ENCODE measurements around the gene TOMM5.

TOMM5 gene

DNA sequence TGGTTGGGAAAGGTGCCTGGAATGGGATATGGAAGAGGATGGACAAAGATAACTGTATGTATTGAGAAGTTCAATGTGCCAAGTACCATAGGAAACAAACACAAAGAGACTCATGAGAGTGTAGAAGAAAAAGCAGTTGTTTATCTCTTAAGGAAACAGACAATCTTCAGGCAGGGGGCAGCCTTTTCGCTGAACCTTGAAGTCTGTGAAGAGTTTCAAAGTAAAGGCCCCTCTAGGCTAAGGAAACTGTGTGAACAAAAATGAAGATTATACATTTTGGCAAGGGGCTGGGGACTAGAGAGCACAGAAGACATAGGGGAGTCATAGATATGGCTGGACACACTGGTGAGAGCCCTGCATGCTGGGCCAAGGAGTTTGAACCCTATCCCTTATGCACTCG is 30.9 kb upstream of the TOMM5 start:
- no peak overlapping the region for H3K4me3 ChIP-seq (ENCODE audit: low read depth, low read length)
- DNase-seq (ENCODE audit: low read depth) = no peak
- TF ChIP-seq, protein P1, sequence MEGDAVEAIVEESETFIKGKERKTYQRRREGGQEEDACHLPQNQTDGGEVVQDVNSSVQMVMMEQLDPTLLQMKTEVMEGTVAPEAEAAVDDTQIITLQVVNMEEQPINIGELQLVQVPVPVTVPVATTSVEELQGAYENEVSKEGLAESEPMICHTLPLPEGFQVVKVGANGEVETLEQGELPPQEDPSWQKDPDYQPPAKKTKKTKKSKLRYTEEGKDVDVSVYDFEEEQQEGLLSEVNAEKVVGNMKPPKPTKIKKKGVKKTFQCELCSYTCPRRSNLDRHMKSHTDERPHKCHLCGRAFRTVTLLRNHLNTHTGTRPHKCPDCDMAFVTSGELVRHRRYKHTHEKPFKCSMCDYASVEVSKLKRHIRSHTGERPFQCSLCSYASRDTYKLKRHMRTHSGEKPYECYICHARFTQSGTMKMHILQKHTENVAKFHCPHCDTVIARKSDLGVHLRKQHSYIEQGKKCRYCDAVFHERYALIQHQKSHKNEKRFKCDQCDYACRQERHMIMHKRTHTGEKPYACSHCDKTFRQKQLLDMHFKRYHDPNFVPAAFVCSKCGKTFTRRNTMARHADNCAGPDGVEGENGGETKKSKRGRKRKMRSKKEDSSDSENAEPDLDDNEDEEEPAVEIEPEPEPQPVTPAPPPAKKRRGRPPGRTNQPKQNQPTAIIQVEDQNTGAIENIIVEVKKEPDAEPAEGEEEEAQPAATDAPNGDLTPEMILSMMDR (IDR thresholded peaks at IDR 0.05; ENCODE audit: low read depth, low read length, missing control alignments) = no peak
- in situ Hi-C loops (cut with HindIII; ENCODE audit: low sequenced_read_pairs) = loop anchor here (5.0 kb wide), 2 partner anchors 34 to 84 kb away; no protein-coding TSS in a partner anchor

DNA sequence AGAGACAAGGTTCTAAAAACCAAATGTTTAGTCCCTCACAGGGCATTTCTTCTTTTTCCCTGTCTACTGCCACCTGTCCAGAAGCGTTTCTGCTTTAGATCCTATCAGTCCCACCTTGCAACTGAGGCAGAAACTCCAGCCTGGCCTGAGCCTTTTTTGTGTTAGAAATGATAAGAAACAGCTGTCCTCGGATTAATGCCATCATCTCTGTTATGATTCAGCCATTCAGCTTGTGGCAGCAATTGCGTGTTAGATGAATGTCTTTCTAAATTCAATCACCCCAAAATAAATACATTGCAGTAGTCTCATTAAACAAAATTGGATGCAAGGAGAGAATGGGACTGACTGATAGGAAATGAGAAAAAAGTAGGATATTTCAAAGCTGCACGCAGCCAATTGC is 30.1 kb upstream of the TOMM5 start:
- in situ Hi-C loops (cut with HindIII; ENCODE audit: low sequenced_read_pairs) = loop anchor here (5.0 kb wide), 2 partner anchors 35 to 85 kb away; no protein-coding TSS in a partner anchor

DNA sequence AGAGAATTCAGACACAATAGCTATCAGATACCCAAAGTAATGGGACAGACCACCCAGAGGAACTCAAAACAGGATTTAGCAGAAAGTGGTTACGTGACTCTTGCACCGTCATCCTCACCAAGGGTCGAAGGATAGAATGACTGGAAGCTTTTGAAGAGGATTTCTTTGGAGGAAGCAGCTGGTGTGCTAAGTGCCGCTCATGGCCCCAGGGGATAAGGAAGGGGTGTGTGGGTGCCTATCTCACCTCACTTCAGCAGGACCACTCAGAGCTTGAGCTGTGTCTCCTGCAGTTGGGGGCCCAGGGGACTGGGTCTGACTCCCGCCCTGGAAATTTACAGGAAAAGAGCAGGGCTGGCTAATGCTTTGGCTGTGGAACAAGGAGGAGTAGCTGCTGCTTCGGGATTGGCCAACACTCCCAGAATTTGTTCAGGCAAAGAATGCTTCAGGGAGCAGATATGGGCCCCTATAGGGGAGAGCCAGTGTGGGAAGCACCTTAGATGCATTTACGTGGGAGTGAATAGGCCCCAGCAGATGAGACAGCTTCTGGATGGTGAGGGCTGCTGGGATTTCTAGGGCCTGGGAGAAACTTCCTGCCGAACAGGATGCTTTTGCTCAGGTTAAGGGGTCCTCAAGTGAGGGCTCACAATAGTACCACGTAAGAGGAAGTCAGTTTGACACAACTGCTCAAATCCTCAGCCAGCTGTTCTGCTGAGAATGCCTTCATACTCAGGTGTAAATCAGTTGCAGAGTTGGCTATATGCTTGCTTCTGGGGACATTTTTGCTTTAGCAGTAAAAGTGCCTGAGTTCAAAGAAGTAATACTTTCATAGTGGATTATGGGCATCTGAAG is 29.1 kb upstream of the TOMM5 start:
- in situ Hi-C loops (cut with HindIII; ENCODE audit: low sequenced_read_pairs) = loop anchor here (5.0 kb wide), 2 partner anchors 36 to 86 kb away; no protein-coding TSS in a partner anchor
- no peak for DNase-seq (ENCODE audit: low read depth)
- TF ChIP-seq, protein P1 (IDR thresholded peaks at IDR 0.05; ENCODE audit: low read depth, low read length, missing control alignments) = no peak
- no peak overlapping the region for H3K4me3 ChIP-seq (ENCODE audit: low read depth, low read length)

More for the DNA sequence above, 30.1 kb upstream of the TOMM5 start:
- H3K4me3 ChIP-seq (ENCODE audit: low read depth, low read length) = no peak overlapping the region
- TF ChIP-seq, protein P1 (IDR thresholded peaks at IDR 0.05; ENCODE audit: low read depth, low read length, missing control alignments) = no peak
- DNase-seq (ENCODE audit: low read depth) = no peak

DNA sequence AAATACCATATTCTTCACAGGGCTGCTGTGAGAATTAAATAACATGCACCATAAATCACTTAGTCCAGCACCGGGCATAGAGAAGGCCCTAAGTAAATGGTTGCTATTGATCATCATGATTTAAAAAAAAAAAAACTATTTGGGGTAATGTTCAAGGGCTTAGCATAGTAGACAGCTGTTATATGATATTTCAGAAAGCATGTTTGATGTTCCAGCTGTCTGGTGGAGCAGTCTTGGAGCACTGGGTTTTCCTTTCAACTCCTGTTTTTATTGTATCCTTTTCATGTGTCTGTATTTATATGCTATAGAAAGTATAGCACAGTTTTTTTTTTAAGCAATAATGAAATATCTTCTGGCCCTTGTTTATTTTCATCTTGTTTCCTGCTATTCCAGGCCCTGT is 28.0 kb upstream of the TOMM5 start:
- TF ChIP-seq, protein P1 (IDR thresholded peaks at IDR 0.05; ENCODE audit: low read depth, low read length, missing control alignments) = no peak
- in situ Hi-C loops (cut with HindIII; ENCODE audit: low sequenced_read_pairs) = loop anchor here (5.0 kb wide), 2 partner anchors 37 to 87 kb away; no protein-coding TSS in a partner anchor
- DNase-seq (ENCODE audit: low read depth) = no peak
- H3K4me3 ChIP-seq (ENCODE audit: low read depth, low read length) = no peak overlapping the region

DNA sequence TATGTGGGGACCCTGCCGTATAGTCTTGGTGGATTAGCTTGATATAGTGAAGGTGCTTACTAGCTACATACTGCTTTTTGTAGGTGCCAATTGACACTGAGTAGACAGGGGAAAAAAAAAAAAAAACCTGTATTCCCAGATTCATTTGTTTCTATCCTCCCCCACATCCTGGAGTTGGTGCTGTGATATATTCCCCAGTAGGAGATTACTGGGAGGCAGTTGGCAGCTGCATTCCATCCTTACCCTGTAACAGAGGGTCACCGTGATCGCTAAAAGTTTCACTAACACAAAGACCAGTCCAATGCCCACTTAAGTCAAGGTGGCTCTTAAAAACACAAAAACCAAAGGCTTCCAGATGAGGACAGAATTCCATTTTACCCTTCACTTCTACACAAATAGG is 27.4 kb upstream of the TOMM5 start:
- in situ Hi-C loops (cut with HindIII; ENCODE audit: low sequenced_read_pairs) = loop anchor here (5.0 kb wide), 2 partner anchors 37 to 87 kb away; no protein-coding TSS in a partner anchor
- TF ChIP-seq, protein P1 (IDR thresholded peaks at IDR 0.05; ENCODE audit: low read depth, low read length, missing control alignments) = no peak
- DNase-seq (ENCODE audit: low read depth) = no peak
- H3K4me3 ChIP-seq (ENCODE audit: low read depth, low read length) = no peak overlapping the region

DNA sequence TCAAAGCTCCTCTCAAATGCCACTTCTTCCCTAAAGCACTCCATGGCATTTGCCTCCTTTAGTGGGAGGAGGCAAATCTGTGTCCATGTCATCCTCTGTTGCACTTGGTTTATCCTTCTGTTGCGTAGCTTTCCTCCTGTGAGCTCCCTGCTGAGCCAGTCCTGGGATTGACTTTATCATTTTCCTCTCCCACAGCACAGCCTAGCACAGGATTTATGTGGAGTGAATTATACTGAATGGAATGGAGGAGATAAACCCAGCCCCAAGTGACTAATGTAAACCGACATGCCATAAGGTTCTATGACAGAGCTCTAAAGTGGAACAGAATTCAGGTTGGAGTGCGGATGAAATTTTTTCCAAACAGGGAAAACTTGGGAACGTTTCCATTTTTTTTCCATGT is 26.4 kb upstream of the TOMM5 start:
- TF ChIP-seq, protein P1 (IDR thresholded peaks at IDR 0.05; ENCODE audit: low read depth, low read length, missing control alignments) = no peak
- H3K4me3 ChIP-seq (ENCODE audit: low read depth, low read length) = no peak overlapping the region
- DNase-seq (ENCODE audit: low read depth) = no peak
- in situ Hi-C loops (cut with HindIII; ENCODE audit: low sequenced_read_pairs) = no loop called here

All from astrocyte of the cerebellum (primary cell).